ENCODE results near the gene PCDH9.
"Not testable (repeated sequence)": the region's sequence is repeated elsewhere in the genome, so short reads cannot be mapped to it uniquely, and the experiment has no call there.

The PCDH9 gene

DNA sequence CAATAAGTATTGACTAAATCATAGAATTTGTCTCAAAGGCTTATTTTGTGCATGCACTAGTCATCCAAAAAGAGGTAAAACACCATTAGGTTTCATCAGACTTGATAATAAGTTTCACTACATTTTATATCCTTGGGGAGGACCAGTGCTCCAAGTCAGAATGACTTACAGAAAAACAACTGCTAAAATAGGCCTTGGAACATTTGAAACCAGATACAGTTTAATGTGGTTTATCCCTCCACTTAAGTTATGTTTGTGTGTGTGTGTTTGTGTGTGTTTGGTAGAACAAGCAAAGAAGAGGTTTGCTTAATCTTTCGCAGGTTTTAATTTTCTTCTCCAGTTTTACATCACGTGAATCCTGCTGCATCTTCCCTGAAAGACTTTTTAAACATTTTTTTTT, 570.9 kb downstream of the PCDH9 start:
- DNase-seq = no peak

DNA sequence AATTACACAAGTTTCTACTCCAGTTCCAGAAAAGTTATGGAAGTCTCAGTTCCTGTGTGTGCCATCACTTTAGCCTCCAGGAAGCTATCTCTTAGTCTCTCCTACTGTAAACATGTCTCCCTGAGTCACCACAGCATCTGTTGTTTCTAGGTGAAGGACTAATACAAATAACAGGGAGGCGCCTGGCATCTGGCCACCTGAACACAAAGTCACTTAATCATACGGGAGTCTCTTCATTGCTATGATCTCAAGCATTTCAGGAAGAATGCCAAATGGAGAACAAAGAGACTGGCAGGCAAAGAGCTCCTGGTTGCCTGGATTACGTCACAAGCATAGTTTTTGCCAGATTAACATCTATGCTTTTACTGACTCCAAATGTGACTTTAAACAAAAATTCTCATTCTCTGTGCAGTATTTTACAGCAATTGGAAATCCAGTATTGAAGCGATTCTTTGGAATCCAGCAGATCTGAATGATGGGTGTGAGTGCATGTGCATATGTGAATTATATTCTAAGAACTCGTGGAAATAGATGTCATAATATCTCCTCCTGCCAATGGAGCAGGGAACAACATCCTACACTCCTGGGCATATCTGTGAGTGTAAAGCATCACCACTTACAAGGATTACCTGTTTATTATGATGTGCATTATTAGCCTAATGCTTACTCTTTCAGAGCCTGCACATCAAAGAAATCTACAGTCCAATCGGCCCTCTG, 572.8 kb downstream of the PCDH9 start:
- DNase-seq = no peak

DNA sequence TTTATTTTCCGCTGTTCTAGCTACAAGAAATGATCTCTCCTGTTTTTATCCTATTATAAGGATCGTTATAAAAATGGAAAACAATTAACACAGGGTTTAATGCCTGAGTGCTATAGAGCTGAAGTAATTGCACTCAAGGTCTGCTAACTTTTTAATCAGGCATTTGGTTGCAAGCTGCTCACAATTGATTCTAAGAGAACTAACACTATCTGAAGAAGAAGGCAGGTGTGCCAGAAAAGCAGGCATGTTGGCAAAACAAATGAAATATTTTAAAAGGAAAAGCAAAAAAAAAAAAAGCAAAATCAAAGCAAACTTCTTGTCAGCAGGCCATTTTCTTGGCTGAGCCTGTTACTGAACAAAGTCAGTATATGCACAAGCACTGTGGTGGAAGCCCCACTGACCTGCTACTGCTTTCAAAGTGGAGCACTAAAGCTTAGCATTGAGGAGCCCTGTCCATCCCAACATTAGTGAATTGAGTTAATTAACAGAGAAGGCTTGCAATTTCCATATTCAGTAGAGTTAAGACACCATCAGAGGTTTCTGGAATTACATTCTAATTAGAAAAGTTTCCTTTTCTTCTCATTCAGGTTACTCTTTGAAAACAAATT, 574.2 kb downstream of the PCDH9 start:
- DNase-seq = no peak

DNA sequence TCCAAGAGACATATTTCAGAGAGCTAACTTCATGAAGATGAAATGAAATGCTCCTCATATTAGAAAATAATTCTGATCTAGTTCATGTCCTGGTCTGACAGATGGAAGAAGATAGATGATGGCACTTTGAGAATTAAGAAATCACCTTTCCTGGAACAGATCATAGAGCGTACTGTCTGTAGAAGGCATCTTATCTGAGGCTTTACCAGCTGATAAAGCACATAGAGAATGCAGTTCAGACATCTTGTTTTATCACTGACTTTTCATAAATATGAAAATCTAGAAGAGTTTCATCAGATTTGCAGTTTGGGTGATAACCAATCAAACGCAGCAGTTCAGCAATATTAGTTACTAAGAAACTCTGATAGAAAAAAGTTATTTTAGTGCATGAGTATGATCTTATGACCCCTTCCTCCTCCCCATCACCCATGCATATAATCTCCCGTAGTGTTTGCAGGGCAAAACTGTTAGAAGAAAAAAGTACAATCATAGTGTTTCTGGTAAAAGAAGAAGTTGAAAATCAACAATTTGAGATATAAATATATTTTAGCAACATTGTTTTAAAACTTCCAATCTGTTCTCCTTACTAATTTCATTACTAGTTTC, 585.2 kb downstream of the PCDH9 start:
- no peak for DNase-seq

DNA sequence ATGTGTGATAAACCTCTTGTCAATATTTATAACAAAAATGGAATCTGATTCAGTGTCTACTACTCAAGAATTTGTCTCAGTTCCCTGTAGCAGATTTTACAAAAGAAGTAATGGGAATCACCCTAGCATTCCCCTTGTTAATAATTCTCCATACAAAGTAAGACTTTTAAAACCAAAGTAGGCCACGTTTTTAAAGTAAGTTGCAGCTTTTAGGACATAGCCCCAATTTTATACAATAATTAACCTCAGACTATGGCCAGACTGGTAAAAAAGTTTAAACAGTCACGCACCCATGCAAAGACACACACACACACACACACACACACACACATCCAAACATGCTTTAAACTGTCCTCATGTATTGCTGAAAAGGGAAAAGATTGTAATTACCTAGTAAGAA, 589.9 kb downstream of the PCDH9 start:
- DNase-seq = no peak

DNA sequence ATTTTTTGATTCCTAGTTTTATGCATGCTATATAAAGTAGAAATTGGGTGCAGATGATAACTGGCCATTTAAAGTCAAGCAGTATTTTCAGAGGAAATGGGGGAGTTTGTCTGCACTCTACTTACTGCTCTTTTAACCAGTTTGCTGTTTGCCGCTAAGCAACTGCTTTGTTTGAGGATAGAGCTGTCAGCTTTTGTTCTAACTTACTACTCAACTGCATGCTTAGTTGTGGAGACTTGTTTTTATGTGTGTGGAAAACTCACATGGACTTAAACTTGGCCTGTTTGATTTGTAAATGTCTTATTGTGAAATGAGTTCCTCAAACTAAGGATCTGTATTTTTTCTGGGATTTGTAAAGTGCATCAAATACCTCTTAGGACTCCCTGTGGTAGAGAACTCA, 591.1 kb downstream of the PCDH9 start:
- DNase-seq = no peak

DNA sequence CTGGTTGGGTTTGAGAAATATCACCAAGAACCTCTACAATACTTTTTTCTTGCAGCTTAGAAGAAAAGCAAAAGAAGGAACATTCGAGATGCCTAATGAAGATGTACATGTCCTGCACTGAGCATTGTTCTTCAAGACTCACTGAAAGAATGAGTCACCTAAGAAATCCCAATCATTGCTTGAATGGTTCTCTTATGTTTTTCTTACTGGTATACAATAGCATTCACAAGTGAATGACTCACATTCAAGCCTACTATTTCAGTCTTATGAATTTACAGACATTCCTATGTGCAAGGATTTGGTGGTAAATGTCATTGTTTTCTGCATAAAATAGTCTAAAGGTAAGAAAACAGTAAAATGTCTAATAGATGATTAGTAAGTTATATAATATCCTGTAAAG, 594.6 kb downstream of the PCDH9 start:
- no peak for DNase-seq

DNA sequence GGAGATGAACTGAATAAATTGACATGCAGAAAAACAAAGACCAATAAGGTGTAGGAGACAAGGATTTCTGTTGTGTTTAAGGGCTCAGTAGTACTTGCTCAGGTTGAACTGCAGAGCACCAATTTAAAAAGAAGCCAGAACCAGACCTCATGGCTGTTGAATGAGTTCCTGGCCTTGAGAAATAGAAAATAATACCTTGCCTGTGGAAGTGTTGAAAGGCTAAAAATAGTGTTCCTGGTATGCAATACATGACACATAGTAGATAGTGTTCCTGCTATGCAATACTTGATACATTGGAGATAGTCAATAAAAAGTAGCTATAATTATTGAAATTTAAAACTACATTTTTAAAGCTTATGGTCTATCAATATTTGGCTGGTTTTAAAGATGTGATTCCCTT, 595.8 kb downstream of the PCDH9 start:
- DNase-seq = no peak

DNA sequence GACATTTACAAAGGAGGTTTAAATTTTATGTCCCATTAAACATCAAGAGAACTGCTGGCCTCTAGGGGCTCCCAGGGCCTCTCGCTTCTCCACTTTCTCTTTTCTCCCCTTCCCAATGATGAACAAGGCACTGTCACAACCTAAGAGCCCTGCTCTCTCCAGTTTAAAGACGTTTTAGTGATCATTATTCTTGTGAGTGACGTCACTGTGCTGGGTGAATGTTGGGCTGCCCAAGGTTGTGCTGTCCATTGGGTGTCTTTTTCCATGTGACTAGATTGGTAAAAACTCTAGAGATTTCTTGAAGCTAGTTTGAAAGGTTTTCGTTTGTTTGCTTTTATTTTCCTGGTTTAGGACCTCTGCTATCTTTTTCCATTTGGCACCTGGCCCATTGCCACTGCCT, 602.6 kb downstream of the PCDH9 start:
- no peak for DNase-seq

DNA sequence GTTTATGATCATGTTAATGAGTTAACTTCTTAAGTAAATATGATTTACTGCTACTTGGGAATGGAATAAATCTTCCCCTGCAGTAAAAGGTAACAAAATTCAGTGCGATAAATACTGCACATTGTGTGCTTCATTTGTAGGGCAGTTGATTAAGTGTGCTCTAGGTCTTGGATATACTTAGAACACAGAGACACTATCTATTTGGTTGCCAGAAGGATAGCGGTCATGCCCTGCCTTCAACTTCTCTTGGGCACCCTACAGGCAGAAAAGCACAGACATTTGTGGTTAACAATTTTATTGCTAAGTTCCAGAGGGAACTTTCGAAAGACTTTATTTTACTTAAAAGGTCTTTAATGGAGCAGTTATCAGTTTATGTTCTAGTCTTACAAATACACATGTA, 605.8 kb downstream of the PCDH9 start:
- no peak for DNase-seq

DNA sequence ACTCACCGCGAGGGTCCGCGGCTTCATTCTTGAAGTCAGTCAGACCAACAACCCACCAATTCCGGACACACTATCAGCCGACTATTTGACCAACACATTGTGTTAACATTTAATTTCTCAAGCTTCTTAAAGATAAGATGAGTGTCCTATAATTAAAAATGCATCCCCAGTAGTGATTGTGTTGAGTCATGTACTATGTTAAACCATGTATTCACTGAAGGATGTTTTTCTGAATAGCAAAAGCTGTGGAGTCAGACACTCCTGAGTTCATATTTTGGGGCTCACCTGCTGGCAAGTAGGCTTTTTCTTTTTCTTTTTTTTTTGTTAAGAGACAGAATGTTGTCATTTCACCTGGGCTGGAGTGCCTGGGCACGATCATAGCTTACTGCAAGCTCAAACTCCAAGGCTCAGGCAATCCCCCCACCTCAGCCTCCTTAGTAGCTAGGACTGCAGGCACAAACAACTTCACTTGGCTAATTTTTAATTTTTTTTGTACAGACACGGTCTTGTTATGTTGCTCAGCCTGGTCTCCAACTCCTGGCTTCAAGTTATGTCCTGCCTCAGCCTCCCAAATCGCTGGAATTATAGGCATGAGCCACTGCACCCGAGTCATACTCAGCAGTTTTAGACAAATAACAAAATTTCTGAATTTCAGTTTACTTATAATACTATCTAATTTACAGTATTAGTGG, 606.9 kb downstream of the PCDH9 start:
- DNase-seq = no peak

DNA sequence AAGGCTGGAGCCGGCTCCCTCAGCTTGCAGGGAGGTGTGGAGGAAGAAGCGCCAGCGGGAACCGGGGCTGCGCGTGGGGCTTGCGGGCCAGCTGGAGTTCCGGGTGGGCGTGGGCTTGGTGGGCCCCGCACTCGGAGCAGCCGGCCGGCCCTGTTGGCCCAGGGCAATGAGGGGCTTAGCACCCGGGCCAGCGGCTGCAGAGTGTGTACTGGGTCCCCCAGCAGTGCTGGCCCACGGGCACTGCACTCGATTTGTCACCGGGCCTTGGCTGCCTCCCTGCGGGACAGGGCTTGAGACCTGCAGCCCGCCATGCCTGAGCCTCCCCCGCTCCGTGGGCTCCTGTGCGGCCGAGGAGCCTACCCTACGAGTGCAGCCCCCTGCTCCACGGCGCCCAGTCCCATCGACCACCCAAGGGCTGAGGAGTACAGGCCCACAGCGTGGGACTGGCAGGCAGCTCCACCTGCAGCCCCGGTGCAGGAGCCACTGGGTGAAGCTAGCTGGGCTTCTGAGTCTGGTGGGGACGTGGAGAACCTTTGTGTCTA, 608.2 kb downstream of the PCDH9 start:
- DNase-seq = not testable (repeated sequence)

DNA sequence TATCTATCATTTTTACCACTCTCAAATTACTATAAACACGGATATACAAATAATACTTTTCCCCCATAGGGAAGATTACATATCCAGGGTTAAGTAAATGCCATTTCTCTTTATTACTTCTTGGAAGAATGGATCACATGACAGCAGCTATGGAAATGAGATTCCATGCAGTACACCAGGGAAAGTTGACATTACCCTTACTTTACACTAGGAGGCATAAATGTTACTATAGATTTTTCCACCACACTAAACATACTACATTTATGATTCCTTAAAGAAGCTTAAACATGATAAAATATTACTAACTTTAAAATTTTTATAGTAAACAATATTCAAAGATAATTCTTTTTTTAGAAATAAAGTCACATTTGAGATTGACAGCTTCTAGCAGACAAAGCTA, 611.4 kb downstream of the PCDH9 start:
- DNase-seq = no peak

DNA sequence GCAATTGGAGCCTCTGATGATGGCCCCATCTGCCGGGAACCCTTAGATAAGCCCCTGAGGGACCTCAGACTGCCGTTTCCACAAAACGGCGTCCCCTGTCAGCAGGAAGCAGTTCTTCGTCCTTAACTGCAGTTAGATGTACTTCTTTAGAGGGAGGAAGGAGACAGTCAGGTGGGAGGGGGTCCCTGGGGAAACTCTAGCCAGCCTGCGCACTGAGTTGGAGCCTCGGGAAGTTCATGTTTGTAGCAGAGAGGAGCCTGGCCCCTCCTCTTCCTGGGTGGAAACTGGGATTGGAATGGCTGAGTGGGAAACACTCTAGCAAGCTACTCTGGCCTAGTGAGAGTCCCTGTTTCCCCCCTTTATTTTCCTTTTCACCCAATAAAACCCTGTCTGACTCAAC, 612.4 kb downstream of the PCDH9 start:
- DNase-seq = no peak

DNA sequence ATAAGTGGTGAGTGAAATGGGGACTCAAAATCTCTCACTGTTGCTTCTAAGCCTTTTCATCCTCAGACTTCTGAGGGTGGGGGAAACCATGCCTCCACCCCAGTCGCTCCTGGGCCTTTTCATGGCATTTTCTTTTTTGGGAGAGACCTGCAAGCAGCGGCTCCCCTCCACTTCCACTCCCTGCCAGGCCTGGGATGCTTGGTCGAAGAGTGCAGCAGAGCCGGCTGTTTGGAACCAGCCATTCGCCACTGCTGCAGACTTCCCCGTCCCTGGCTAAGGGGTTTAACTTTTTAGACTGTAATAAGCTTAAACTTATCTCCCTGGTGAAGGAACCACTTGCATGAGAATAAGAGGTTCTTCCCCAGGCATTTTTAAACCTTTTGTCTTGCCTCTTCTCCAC, 617.2 kb downstream of the PCDH9 start:
- no peak for DNase-seq

DNA sequence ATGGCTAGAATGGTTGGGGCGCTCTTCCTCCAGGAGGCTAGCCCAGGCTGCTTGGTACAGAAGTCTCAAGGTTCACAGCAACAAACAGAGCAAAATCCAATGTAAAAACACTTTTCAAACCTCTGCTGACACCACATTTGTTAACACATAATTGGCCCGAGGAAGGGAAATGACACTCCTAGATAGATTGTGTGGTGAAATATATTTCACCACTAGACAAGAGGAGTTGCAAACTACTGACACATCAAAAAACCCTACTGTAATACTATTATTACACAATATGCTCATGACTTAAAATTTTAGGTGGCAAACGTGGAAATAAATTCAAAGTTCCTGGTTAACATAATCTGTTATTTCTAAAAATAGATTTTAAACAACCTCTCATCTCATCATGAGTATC, 643.6 kb downstream of the PCDH9 start:
- no peak for DNase-seq

DNA sequence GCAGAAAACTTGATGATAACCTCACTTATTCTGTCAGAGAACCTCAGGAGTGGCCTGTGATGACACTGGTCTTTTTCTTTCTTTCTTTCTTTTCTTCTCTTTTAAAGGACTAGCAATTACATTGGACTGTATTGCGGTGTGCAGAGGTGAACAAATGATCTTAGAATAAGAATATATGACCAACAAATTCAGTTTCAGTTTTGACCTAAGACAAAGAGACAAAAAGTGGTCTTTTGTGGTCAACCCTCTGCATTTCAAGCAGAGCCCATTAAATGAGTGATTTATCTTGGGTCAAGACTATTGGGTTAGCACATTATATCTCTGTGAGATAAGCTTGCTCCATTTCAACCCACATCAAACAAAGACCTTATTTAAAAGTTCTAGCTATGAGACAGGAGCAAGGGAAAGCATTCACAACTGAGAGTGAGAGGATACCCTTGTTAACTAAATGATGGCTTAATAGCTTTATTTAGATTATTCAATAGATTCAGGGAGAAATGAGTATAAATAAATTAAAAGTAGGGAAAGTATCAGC, 644.4 kb downstream of the PCDH9 start:
- DNase-seq = no peak

DNA sequence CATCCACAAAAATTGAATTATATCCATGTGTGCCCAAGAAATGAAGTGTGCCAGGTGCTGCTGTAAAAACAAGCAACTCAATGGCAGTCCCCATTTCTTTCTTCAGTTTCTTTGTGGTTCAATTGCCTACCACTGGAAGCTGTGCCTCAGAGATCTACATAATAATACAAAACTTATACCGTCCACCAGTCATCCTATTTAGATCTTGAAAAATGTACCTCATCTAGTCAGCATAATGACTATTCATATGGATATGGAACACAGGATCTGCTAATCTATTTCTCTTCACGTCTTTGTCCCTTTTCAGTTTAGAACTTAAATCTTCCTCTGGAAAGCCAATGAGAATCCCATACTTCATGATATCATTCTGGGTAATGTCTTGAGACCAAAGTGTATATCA, 648.5 kb downstream of the PCDH9 start:
- no peak for DNase-seq

DNA sequence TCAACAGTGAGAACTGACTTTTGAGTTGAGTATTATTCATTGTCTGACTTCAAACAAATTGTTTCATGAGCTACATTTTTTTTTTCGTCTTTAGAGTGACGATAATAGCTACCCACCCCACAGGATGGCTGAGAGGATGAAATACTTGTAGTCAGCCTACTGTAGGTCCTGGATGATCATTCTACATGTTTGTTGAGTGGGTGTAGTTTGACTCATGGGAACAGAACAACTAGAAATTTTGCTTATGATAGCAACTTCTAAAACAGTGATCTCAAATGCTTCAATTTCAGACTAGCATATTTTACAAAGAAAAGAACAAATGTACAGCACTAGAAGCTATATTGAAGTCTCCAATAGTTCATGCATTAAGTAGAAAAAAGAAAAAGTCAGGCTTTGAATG, 651.8 kb downstream of the PCDH9 start:
- no peak for DNase-seq

DNA sequence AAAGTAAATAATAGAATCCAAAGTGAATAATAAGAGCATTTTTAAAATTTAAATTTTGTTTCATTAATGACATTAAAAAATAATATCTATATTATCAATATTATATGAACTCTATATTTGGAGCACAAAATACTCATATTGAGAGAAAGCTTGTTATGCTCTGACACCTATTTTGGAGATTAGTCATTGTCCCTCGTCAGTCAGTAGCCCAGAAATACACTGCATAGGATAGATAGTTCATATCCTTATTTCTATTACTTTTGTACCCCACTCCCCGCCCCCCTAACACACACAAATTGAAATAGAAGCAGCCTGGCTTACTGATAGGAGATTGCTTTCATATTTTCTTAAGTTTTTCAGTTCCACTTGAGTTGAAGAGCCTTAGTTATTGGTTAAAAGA, 652.8 kb downstream of the PCDH9 start:
- no peak for DNase-seq

DNA sequence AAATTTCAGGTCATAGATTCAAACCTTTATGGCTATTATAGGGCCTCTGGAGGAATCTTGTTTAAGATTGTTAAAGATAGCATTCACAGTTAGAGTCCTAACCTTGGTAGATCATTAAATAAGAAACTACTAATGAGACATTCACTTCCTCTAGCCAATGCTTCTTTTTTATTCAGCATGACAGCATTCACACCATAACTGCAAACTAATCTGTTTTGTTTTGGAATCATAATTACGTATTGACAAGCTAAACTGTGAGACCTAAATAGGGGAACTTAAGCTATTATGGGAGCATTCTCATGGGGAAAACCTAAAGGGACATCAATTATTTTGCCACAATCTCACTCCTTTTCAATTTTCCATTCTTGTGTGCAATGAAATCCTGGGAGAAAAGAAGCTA, 653.8 kb downstream of the PCDH9 start:
- no peak for DNase-seq

DNA sequence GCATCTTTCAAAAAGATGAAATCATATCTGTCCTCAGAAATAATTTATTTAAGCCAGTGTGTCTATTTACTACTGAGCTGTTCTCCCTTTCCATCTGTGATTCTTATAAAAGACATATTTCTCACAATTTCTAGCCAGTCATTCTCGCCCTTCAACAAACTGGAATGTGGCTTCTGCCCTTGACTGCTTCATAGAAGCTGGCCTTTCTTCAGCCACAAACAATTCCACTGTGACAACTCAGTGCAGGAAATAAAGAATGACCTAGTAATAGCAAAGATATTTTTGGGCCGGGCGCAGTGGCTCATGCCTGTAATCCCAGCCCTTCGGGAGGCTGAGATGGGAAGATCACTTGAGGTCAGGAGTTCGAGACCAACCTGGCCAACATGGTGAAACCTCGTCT, 655.5 kb downstream of the PCDH9 start:
- no peak for DNase-seq

Data from right kidney (tissue), 1 donor.